Islet of Langerhans (tissue), 1 donor: ENCODE measurements around the gene GINS3.
"Not testable (repeated sequence)": the region's sequence is repeated elsewhere in the genome, so short reads cannot be mapped to it uniquely, and the experiment has no call there.

Experiments
- FAIRE-seq: peaks from one replicate; lab custom pipeline; 2011; peaks lifted over from hg19 to GRCh38; lab: Jason Lieb, UNC

Gene GINS3

DNA sequence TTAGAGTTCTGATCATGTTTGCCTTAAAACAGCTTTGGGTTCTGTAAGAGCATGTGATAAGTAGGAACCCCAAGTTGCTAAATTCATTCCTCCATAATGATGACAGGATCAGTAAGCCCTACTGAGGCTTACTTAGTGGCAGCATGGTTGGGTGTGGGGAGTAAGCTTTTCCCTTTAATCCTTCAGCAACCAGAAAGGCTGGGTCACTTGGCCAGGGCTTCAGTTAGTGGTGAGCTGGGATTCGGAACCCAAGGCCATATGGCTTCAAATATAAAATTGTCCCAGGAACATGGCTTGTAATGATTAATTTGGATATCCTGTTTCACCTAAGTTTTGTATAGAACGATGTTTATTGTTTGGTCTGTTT lies 850 bp downstream of the GINS3 start:
- FAIRE-seq, result no peak

DNA sequence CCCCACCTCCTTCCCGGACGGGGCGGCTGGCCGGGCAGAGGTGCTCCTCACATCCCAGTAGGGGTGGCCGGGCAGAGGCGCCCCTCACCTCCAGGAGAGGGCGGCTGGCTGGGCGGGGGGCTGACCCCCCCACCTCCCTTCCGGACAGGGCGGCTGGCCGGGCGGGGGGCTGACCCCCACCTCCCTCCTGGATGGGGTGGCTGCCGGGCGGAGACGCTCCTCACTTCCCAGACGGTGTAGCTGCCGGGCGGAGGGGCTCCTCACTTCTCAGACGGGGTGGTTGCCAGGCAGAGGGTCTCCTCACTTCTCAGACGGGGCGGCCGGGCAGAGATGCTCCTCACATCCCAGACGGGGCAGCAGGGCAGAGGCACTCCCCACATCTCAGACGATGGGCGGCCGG lies 4.6 kb downstream of the GINS3 start:
- FAIRE-seq, result not testable (repeated sequence)

DNA sequence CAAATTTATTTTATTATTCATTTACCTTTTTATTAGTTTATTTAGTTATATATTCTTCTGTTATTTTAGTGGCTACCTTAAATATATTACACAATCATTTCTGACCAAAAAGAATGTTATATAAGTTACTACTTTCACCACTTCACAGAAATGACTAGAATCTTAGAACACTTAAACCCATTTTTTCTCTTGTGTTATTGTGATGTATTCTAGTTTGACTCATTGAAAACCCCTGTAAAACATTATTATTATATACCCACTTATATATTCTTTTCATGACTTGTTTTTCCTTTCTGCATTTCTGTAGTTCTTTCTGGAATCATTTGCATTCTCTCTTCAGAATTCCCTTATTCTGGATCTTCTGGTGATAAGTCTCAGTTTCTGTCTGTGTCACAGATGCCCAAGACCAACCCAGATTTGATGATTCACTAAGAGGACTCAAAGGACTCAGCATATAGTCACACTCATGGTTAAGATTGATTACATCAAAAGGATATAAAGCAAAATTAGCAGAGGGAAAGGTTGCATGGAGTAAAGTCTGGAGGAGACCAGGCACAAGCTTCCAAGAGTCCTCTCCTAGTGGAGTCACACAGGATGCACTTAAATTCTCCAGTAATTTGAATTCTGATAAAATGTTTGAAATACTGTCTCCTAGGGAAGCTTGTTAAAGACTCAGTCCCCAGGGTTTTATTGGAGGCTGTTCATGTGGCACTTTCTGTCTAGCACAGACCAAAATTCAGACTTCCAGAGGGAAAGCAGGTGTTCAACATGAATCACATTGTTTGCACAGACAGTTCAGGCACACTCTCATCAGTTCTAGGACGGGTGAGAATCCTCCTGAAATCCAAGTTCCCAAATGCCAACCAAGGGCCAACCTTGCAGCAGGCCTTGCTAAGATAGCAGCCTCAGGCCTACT lies 7.7 kb downstream of the GINS3 start:
- no peak for FAIRE-seq

DNA sequence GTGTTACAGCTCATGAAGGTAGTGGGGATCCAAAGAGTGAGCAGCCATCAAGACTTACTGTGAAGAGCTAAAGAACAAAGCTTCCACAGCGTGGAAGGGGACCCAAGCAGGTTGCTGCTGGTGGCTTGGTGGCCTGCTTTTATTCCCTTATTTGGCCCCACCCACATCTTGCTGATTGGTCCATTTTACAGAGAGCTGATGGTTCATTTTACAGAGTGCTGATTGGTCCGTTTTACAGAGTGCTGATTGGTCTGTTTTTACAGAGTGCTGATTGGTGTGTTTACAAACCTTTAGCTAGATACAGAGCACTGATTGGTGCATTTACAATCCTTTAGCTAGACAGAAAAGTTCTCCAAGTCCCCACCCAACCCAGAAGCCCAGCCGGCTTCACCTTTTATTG lies 9.0 kb downstream of the GINS3 start:
- not testable (repeated sequence) for FAIRE-seq

DNA sequence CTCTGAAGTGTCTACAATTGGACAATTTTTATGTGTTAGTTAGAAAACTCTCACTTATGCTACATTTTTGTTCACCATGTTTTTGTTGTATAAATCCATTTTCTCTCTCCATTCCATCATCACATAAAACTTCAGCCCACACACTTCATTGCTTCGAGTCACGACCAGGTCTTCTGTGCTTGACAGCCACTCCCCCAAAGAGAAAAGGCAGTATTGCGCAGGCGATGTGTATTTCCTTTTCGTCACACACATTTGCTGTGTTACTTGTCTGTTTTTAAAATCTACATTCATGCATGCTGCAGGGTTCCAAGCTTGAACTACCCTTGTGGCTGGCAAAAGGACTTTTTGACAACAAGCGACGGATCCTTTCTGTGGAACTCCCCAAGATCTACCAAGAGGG lies 10.5 kb downstream of the GINS3 start:
- no peak for FAIRE-seq

DNA sequence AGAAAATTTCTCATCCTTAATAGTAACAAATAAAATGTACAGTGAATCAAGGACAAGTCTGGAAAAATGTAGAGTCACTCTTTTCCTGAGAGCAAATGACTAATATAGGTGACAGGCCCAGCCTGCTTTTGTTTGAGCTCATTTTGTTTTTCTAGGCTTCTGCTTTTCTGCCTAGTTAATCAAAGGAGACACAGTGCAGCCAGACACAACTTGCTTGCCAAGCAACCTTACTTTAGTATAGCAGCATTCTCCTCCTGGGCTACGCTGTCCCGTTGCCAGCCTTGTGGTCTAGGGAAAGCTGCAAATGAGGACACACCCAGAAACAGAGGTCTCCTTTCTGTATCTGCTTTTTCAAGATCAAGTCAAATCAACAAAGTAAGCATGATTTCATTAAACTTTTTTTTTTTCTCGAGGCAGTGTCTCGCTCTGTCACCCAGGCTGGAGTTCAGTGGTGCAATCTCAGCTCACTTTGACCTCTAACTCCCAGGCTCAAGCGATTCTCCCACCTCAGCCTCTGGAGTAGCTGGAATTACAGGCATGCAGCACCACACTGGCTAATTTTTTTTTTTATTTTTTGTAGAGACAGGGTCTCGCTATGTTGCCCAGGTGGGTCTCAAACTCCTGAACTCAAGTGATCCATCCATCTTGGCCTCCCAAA lies 17.2 kb downstream of the GINS3 start:
- FAIRE-seq, result no peak

DNA sequence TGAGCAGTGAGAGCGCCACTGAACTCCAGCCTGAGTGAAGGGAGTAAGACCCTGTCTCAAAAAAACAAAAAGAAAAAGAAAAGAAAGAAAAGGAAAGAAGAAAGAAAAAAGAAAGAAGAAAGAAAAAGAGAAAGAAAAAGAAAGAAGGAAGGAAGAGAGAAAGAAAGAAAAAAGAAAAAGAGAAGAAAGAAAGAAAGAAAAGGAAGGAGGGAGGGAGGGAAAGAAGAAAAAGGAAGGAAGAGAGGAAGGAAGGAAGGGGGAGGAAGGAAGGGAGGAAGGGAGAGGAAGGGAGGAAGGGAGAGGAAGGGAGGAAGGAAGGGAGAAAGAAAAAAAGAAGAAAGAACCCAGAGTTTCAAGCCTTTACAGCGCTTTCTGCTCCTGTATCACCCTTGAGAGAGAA lies 19.1 kb downstream of the GINS3 start:
- no peak for FAIRE-seq

DNA sequence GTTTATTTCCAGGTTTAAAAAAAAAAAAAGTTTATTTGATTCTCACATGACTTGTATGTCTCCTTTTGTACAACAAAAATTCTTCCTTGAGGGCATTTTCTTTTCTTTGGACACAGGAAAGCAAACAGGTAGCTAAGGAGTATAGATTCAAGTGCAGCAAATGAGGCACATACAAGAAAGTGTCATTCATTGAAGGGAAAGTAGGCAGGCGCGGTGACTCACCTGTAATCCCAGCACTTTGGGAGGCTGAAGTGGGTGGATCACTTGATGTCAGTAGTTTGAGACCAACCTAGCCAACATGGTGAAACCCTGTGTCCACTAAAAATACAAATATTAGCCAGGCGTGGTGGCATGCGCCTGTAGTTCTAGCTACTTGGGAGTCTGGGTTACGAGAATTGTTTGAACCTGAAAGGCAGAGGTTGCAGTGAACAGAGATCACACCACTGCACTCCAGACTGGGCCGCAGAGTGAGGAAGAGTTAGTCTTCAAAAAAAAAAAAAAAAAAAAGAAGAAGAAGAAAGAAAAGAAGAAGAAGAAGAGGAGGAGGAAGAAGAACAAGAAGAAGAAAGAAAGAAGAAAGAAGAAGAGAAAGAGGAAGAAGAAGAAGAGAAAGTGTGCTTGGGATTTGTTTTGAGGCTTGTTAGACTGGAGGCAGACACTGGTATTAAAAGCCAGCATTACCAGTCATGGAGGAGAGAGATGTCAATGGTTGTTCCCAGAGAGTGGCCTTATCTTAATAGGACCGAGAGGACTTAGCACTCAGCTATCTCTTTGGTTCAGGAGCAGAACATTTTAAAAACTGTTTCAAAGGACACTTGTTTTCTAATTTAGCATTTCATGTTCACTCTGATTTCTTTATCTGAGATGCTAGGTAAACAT lies 19.7 kb downstream of the GINS3 start:
- no peak for FAIRE-seq

DNA sequence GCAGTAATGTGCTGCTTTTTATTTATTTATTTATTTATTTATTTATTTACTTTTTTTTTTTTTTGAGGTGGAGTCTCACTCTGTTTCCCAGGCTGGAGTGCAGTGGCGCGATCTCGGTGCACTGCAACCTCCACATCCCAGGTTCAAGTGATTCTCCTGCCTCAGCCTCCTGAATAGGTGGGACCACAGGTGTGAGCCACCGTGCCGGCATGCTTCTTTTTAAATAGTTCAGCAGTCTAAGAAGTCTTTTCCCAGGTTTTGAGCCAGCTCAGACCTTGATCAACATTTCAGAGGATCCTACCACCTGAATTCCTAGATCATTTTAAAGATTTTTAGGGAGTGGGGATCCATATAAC lies 20.3 kb downstream of the GINS3 start:
- FAIRE-seq, result not testable (repeated sequence)

DNA sequence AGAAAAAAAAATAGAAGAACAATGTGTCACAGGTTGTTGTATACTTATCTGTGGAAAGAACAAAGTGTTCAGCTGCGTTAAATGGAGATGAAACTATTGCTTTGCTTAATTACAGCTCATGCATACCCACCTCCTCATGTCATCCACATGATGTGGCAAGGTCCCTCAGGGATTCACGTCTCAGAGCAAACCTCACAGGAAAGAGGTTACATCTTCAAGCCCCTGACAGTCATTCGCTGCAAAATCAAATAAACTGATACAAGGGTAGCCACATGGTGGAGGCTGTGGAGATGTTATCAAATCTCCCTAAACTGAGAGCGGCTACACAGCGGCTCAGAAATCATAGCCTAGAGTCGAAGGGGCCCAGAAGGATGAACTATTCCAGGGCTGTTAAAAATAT lies 21.1 kb downstream of the GINS3 start:
- no peak for FAIRE-seq

DNA sequence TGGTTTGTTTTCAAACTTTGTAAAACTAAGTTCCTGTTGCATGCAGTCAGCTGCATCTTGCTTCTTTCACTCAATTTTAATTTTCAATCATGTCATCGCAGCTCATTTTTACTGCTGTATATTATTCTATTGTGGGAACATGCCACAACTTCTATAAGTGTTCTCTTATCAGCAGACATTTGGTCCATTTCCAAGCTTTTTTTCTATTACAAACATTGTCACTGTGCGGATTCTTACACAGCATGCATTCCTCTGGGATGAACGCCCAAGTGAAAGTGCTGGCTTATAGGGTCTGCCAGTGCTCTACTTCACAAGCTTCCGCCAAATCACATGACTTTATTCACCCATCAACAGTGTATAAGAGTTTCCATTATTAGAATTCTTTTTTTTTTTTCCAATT lies 22.7 kb downstream of the GINS3 start:
- FAIRE-seq, result no peak

DNA sequence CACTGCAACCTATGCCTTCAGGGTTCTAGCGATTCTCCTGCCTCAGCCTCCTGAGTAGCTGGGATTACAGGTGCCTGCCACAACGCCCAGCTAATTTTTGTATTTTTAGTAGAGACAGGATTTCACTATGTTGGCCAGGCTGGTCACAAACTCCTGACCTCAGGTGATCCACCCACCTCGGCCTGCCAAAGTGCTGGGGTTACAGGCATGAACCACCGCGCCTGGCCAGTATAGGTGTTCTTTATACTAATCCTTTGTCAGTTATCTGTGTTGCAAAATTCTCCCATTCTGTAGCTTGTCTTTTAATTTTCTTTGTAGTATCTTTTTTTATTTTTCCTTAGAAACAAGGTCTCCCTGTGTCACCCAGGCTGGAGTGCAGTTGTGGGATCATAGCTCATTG lies 23.7 kb downstream of the GINS3 start:
- not testable (repeated sequence) for FAIRE-seq

DNA sequence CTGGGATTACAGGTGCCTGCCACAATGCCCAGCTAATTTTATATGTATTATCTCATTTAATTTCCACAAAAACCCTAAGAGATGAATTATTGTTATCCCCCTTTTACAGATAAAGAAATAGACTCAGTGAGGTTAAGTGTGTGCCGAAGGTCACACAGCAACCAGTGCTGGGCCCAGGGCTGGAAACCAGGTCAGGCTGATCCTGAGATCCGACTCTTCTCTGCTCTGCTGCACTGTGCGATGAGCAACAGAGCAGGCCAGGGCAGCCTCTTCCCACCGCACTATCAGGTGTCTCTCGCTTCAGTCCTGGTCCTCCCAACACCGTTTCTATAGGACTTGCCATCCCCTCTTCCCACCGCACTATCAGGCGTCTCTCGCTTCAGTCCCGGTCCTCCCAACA lies 24.8 kb downstream of the GINS3 start:
- no peak for FAIRE-seq

DNA sequence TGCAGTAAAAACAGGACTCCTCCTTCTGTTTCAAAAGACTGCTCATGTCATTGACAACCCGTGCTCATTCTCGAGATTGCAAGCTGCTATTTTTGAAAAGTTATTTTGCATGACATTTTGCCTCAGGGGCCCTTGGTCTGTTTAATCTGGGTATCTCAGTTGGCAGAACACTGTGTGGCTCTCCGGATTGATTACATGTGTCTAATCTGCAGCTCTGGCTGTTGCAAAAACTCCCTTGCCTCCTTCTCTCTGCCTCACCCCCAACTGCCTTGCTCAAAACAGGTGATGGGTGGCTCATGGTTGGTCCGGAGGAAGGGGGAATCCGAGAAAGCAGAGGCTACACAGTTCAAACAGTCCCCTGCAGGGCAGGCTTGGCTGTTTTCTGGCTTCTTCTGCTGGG lies 25.3 kb downstream of the GINS3 start:
- no peak for FAIRE-seq

DNA sequence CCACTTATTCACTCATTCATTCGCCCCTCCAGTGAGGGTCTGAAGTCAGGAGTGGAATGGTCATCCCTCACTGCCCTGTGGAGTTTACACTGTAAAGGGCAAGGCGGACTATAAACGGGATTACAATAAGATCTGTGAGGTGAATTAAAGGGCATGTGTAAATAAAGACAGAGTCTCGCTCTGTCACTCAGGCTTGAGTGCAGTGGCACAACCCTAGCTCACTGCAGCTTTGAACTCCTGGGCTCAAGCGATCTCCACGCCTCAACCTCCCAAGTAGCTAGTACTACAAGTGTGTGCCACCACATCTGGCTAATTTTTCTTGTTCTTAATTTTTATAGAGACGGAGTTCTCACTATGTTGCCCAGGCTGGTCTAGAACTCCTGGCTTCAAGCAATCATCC lies 25.8 kb downstream of the GINS3 start:
- no peak for FAIRE-seq

DNA sequence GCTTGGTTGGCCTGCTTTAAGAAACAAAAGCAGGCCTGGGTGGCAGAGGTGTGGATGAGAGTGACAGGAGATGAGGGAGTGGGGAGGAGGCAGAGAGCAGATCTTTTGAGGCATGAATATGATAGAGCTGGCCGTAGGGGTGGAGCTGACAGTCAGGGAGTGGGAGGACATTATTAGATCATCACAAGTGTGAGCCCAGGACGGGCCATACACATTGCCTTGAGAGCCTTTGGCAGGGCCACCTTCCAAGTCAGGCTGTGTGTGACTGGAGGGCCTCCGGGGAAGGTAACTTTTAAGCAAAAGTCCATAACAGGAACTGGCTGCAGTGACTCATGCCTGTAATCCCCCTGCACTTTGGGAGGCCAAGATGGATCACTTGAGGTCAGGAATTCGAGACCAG lies 26.3 kb downstream of the GINS3 start:
- FAIRE-seq, result no peak

DNA sequence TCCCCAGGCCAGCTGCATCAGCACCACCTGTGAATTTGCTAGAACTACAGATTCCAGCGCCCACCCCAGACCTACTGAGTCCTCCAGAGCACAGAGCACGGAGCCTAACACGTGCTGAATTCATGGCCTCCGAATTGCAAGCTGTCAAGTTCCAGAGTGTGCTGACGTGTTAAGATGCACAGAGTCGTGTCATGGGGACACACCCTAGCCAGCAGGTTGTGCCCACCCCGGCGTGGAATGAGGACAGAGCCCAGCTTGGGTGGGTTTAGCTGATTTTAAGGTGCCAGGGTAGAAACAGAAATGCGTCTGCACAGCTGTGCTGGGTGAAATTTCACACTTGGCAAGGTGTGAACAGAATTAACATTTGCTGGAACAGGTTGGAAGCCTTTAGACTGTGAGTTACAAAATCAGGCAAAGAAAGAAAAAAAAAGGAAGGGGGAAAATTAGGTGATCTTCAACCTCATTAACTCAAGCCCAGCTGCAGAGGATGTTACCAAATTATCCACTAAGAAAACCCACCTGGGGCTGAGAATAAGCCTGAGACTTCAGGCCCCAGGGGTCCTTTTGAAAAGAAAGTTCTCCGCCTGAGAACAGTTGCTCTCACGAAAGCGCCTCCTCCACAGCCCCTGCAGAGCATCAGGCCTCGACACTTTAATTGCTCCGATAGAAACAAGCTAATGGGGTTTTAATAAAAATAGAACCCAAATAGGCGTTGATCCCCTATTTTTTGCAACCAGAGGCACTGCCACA lies 27.1 kb downstream of the GINS3 start:
- no peak for FAIRE-seq

DNA sequence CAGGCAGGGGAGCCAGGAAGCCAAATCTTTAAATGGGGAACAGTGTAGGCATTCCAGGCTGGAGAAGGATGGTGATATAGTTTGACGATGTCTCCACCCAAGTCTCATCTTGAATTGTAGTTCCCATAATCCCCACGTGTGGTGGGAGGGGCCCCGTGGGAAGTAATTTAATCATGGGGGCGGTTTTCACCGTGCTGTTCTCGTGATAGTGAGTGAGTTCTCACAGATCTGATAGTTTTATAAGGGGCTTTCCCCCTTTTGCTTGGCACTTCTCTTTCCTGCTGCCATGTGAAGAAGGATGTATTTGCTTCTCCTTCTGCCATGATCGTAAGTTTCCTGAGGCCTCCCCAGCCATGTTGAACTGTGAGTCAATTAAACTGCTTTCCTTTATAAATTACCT lies 28.8 kb downstream of the GINS3 start:
- no peak for FAIRE-seq

DNA sequence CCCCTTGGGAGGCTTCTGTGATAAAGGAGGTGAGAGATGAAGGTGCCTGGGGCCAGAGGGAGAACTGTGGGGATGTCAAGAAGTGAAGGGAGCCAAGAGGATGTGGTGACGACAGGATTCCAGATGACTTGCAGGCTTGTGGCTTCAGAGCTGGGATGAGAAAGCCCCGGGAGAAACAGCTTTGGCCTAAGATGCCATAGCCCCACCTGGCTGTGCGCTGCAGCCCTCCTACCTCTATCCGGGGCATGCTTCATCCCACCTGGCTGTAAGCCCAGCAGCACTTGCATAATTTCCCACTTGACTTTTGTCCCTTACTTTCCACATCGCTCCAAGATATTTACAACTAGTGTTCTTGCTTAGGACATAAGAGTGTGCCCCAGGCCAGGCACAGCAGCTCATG lies 29.3 kb downstream of the GINS3 start:
- no peak for FAIRE-seq

DNA sequence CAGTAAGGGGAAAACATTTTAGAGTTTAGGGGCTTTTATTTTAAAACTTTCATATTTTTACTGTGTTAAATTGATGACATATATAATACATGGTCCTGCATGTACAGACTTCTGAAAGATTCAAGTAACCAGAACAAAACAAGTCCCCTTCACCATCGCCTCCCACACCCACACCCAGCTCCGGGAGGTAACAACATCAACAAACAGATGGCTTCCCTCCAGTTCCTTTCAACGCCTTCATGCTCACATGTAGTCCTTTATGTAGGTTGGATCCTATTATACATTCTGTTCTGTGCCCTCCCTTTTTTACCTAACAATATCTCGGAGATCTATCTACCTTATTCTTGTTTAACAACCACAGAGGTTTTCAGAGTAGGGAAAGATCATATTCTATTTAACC lies 30.5 kb downstream of the GINS3 start:
- FAIRE-seq, result no peak

DNA sequence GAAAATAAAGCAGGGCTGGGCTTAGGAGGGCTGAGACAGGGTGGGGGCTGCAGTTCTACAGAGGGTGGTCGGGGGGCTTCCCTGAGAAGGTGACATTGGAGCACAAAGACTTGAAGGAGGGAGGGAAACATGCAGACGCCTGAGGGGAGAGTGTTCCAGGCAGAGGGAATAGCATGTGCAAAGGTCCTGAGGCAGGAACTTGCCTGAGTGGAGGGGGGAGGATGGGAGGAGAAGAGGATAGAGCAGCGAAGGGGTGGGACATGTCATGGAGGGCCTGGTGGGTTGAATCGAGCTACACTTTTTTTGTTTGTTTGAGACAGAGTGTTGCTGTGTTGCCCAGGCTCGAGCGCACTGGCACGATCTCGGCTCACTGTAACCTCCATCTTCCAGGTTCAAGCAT lies 33.0 kb downstream of the GINS3 start:
- FAIRE-seq, result no peak

DNA sequence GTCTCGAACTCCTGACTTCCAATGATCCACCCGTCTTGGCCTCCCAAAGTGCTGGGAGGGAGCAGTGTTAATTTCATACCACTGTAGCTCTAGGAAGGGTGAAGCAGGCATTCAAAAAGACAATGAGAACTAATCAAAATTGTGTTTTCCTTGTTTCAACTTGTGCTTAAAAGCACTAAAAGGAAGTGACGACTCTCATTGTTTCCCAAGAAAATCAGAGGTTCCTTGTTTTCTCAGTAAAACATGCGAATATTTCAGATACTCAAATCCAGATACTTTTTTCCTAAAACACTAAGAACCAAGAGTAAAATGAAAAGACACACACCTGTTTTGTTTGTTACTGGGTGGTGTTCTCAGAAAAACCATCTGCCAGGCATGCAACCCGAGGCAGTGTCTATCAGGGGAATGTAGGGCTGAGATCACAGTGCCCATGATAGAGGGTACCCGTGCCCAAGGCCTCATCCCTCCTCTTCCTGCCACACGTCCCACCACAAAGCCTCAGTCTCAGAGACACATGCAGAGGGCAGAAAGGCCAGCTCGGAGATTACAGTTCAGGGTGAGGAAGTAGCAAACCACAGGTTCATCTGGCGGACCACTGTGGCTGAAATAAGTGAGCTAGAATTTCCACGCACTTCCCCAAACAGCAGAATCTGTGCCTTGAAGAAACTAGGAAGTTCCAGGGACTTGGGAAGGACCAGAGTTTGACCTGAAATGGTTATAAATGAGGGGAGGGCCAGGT lies 33.7 kb downstream of the GINS3 start:
- no peak for FAIRE-seq
